Right lobe of liver (tissue), 6 donors: Measurements from ENCODE around the gene CRYBG1. TPM values are rescaled to one million over a fixed set of nuclear protein-coding genes. Genes with fewer than 3 reads are reported as not detected.

Experiments
- ATAC-seq, 4 donors: fragments of 200-7000 bp; cut with Tn5 transposase; one replicate each; pipeline ENCODE4 v1.9.1; 2020; ENCODE audit warnings: mild to moderate bottlenecking in 4 of 4, moderate library complexity in 4 of 4
- DNase-seq, 3 donors: peaks; one replicate each; pipeline ENCODE4 v3.0.0-alpha.2; 2020
- H3K27ac ChIP-seq, 3 donors: fragments of 200-600 bp; one replicate each; pipeline ENCODE4 v1.8.0; 2022
- H3K27me3 ChIP-seq, 2 donors: fragments of 200-600 bp; one replicate each; pipeline ENCODE4 v1.8.0; 2022
- H3K36me3 ChIP-seq, 4 donors: fragments of 200-600 bp; sonication (generic) in 1 of 4; one replicate each; pipeline versions ENCODE4 v1.5.1 to v1.8.0; 2017 to 2022; ENCODE audit warnings: control low read depth in 1 of 4
- H3K4me1 ChIP-seq, 4 donors: fragments of 200-600 bp; sonication (generic) in 1 of 4; one replicate each; pipeline versions ENCODE4 v1.5.1 to v1.8.0; 2017 to 2022; ENCODE audit warnings: control low read depth in 1 of 4
- H3K4me3 ChIP-seq, 3 donors: fragments of 200-600 bp; one replicate each; pipeline ENCODE4 v1.8.0; 2022
- H3K9me3 ChIP-seq, 4 donors: fragments of 200-600 bp; sonication (generic) in 1 of 4; one replicate each; pipeline versions ENCODE4 v1.5.1 to v1.8.0; 2017 to 2022; ENCODE audit warnings: control low read depth in 1 of 4
- POLR2A ChIP-seq: fragments of 450-650 bp; IDR thresholded peaks from one replicate; pipeline ENCODE4 v1.6.1; 2017; ENCODE audit warnings: antibody characterized with exemption, mild to moderate bottlenecking
- WGBS: methylation state at CpG from one replicate; pipeline ENCODE4 v1.1.6; 2018; ENCODE audit warnings: low coverage, low lambda C conversion rate; ENCODE audit not compliant: insufficient coverage; ENCODE audit errors: missing lambda C conversion rate; 5-methylcytosine and 5-hydroxymethylcytosine counted together
- intact Hi-C, 2 donors: fragments of 100-400 bp; cut with DNase I; formaldehyde crosslinking; loops; one replicate each; pipeline versions ENCODE4 v1.11.2 to v1.14.1; 2022
- total RNA-seq, 6 experiments: library from RNA; depleted of rRNA in 2 of 6; stranded (reverse); fragments of >200 nt in 2 of 6; fragmentation: NEBNext Ultra II Directional in 3 of 6; extraction: Animal tissue kit (Norgen Biotek cat#: 25700) in 3 of 6; gene quantifications; one replicate each; pipeline versions ENCODE4 v1.1.0 to v1.2.4, GENCODE V29; 2016 to 2023
- TF ChIP-seq, protein P1 (sequence below), 4 donors: fragments of 200-600 bp in 3 of 4; fragments of 450-650 bp in 1 of 4; IDR thresholded peaks; one replicate each; pipeline versions ENCODE4 v1.5.1 to v1.8.0; 2016 to 2022; ENCODE audit warnings: antibody characterized with exemption in 4 of 4, mild to moderate bottlenecking in 2 of 4
- donor health status: DM: no; HTN: yes; CAD: no.
- donor health status: DM: no; HTN: no; CAD: no.
- donor health status: DM: no; HTN: no; CAD: no.
- donor health status: DM: no; HTN: yes; CAD: no.
- donor health status: DM: no; HTN: yes; CAD: no.

CRYBG1 gene
- total RNA-seq, 6 experiments from 2014 or later: 6.8 to 10.9 (median 7.9) TPM

DNA sequence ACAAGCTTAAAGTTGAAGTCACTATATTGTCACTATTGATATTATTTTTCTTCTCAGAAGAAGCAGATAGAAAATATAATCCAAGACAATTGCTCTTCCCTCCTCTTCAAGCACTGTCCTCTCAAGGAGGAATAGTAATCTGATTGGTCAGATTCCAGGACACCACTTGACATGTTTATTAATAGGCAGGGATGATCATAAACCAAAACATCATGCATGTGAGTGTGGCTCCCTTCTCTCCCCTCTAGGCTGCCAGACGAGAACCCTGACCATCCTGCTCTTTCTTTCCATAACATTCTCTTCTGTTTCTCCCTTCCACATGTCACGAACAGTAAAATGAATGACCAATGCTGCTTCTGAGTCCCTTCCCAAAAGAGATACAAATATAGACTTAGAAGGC lies 42.5 kb upstream of the CRYBG1 start:
- intact Hi-C loops: no loop called here
- Histone ChIP-seq H3K4me1 (no peaks in the 10 kb centered on the region), H3K36me3 (no peaks in the 10 kb centered on the region), H3K27ac (no peak overlapping the region), H3K9me3 (no peaks in the 10 kb centered on the region), H3K4me3 (no peak overlapping the region), H3K27me3 (no peaks in the 10 kb centered on the region)
- 45% methylated on average over 2 of the region's 2 CpGs for WGBS
- ATAC-seq: no peak
- DNase-seq: no peak
- TF ChIP-seq, protein P1, sequence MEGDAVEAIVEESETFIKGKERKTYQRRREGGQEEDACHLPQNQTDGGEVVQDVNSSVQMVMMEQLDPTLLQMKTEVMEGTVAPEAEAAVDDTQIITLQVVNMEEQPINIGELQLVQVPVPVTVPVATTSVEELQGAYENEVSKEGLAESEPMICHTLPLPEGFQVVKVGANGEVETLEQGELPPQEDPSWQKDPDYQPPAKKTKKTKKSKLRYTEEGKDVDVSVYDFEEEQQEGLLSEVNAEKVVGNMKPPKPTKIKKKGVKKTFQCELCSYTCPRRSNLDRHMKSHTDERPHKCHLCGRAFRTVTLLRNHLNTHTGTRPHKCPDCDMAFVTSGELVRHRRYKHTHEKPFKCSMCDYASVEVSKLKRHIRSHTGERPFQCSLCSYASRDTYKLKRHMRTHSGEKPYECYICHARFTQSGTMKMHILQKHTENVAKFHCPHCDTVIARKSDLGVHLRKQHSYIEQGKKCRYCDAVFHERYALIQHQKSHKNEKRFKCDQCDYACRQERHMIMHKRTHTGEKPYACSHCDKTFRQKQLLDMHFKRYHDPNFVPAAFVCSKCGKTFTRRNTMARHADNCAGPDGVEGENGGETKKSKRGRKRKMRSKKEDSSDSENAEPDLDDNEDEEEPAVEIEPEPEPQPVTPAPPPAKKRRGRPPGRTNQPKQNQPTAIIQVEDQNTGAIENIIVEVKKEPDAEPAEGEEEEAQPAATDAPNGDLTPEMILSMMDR (IDR thresholded peaks at IDR 0.05): no peak
- TF ChIP-seq POLR2A: no peak

DNA sequence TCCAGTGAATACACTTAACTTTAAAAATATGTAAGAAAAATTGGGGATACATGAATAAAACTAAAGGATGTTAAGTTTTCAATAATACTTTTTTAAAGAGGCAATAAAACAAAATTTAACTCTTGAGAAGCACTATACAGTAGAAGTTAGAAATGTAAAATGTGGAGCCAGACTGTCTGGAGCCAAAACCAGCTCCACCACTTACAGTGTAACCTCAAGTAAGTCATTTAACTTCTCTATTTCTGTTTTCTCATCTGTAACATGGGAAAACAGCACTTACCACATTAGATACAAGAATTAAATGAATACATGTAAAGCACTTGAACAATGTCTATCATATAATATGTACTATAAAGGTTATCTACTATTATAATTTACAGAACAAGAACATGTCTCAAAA lies 41.7 kb upstream of the CRYBG1 start:
- intact Hi-C loops: no loop called here
- Histone ChIP-seq H3K4me1 (peaks cover 0 to 4% (median 1%) of the 10 kb centered on the region in 4 donors), H3K27me3 (no peaks in the 10 kb centered on the region), H3K36me3 (no peaks in the 10 kb centered on the region), H3K9me3 (no peaks in the 10 kb centered on the region), H3K27ac (no peak overlapping the region), H3K4me3 (no peak overlapping the region)
- DNase-seq: no peak
- ATAC-seq: no peak
- no peak for TF ChIP-seq POLR2A
- TF ChIP-seq, protein P1 (IDR thresholded peaks at IDR 0.05): no peak

DNA sequence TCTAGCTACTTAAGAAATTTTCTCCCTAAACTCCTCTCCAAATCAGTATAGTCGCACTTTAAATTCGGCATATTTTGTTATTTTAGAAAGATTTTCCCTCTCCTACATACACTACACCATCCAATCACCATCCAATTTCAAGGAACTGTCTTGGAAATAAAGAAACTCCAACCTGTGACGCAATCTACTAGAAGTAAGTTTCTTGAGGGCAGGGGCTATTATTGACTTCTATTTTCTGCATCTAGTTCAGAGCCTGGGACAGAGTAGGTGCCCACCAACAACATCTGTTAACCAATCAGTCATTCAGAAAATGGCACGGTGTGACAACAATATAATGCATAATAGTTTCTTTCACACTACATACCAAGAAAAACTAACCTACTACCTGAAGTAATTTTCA lies 38.6 kb upstream of the CRYBG1 start:
- Histone ChIP-seq H3K27me3 (no peaks in the 10 kb centered on the region), H3K27ac (no peak overlapping the region), H3K4me1 (peaks cover 0 to 14% (median 6%) of the 10 kb centered on the region in 4 donors), H3K9me3 (no peaks in the 10 kb centered on the region), H3K4me3 (no peak overlapping the region), H3K36me3 (no peaks in the 10 kb centered on the region)
- no peak for ATAC-seq
- intact Hi-C loops: no loop called here
- DNase-seq: no peak
- WGBS: 93% methylated on average over 4 of the region's 4 CpGs
- TF ChIP-seq POLR2A: no peak
- TF ChIP-seq, protein P1 (IDR thresholded peaks at IDR 0.05): no peak

DNA sequence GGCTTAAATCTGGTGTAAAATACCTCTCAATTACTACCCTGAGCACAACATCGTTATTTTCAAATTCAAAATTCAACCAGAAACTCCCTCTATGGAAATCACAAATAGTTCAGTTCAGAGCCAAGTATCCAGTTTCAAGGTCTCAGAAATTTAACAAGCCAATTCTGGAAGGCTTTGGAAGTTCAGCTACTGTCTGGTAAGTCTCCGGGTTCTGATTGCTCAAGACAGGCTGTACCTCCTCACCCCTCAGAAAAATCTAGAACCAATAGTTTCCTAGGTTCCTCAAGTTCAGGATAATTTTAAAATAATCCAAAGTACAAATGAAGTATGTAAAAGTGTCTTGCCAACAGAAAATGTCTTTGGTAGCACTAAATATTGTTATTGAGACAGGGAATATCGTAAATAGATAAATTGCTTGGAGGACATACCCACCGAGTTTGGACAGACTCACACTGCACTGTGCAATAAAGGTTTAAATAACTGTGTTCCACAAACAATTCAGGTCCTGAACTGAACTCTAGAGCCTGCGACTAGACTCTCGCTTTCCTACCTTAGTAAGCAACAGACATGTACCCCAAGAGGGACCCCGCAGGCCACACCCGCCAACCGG lies 35.7 kb upstream of the CRYBG1 start:
- Histone ChIP-seq H3K9me3 (no peaks in the 10 kb centered on the region), H3K27me3 (no peaks in the 10 kb centered on the region), H3K4me3 (peak overlapping the region; percentile 76 to 90 (median 79)), H3K27ac (peak overlapping the region; percentile 71 to 96 (median 95)), H3K36me3 (no peaks in the 10 kb centered on the region), H3K4me1 (peaks cover 0 to 14% (median 6%) of the 10 kb centered on the region in 4 donors)
- WGBS: 5% methylated on average over 6 of the region's 9 CpGs
- intact Hi-C loops: no loop called here
- DNase-seq (no peak), ATAC-seq (peak in 1 of 4 donors; percentile 22)
- TF ChIP-seq POLR2A: no peak
- TF ChIP-seq, protein P1 (IDR thresholded peaks at IDR 0.05): no peak
